Suprapubic skin (tissue), 4 donors: Measurements from ENCODE around the gene FRAT2.

ENCODE experiments used
- EP300 ChIP-seq: sonication (generic); formaldehyde crosslinking; IDR thresholded peaks from one replicate; pipeline ENCODE4 v1.6.1; 2017; ENCODE audit warnings: antibody characterized with exemption
- POLR2A ChIP-seq, 2 donors: fragments of 450-650 bp; IDR thresholded peaks; one replicate each; pipeline ENCODE4 v1.6.1; 2017; ENCODE audit warnings: antibody characterized with exemption in 2 of 2, mild to moderate bottlenecking in 2 of 2, moderate library complexity in 2 of 2
- POLR2AphosphoS5 ChIP-seq, 3 donors: sonication (generic); formaldehyde crosslinking; IDR thresholded peaks; one replicate each; pipeline ENCODE4 v1.6.1; 2017; ENCODE audit warnings: antibody characterized with exemption in 3 of 3
- TF ChIP-seq, protein P1 (sequence below), 2 donors: fragments of 200-600 bp in 1 of 2; fragments of 450-650 bp in 1 of 2; sonication (generic) in 1 of 2; IDR thresholded peaks; one replicate each; pipeline ENCODE4 v1.5.1; 2016 to 2019; ENCODE audit warnings: antibody characterized with exemption in 2 of 2, mild to moderate bottlenecking in 1 of 2, moderate library complexity in 1 of 2

DNA sequence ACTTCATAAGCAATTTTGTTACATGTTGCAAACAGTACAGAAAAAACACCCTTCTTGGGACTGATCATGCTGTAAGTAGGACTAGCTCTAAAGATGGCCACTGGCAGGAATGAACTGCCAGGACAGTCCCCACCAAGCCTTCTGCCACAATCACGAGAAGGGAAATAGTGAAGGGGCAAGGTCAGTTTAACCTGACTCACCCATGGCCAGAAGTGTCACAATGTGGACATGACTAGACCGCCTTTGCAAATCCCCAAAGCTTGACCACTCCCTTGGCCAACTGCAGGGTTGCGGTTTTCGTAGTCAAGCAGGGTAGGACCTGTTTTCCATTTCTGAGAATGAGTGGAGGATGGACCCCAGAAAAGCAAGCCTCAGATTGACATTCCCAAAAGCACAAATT lies 19.4 kb upstream of the FRAT2 start:
- TF ChIP-seq EP300 (no peak), POLR2AphosphoS5 (IDR thresholded peaks at IDR 0.05) (no peak), POLR2A (IDR thresholded peaks at IDR 0.05) (no peak)
- TF ChIP-seq, protein P1, sequence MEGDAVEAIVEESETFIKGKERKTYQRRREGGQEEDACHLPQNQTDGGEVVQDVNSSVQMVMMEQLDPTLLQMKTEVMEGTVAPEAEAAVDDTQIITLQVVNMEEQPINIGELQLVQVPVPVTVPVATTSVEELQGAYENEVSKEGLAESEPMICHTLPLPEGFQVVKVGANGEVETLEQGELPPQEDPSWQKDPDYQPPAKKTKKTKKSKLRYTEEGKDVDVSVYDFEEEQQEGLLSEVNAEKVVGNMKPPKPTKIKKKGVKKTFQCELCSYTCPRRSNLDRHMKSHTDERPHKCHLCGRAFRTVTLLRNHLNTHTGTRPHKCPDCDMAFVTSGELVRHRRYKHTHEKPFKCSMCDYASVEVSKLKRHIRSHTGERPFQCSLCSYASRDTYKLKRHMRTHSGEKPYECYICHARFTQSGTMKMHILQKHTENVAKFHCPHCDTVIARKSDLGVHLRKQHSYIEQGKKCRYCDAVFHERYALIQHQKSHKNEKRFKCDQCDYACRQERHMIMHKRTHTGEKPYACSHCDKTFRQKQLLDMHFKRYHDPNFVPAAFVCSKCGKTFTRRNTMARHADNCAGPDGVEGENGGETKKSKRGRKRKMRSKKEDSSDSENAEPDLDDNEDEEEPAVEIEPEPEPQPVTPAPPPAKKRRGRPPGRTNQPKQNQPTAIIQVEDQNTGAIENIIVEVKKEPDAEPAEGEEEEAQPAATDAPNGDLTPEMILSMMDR (IDR thresholded peaks at IDR 0.05) = no peak
